ENCODE data around the gene SOX1. TPM values are rescaled to one million over a fixed set of nuclear protein-coding genes. Genes with fewer than 3 reads are reported as not detected.

SOX1 gene
- total and polyA plus RNA-seq, 4 donors, result not detected

DNA sequence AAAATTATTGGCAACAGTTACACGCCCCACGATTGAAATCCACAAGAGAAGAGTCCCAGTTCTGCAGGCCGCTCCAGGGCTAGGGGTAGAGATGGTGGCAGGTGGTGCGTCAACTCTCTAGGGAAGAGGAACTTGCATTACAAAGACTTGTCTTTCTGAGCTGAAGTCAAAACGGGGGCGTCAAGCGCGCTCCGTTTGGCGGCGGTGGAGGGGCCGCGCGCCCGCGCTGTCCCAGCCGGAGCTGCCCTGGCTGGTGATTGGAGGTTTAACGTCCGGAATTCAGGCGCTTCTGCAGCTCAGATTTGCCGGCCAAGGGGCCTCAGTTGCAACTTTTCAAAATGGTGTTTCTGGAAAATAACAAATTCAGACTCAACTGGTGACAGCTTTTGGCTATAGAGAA is 38.9 kb downstream of the SOX1 start:
- no peak for DNase-seq (ENCODE audit: low spot score)
- Histone ChIP-seq H3K4me3 (ENCODE audit: low read depth in 1 of 3, low read length in 3 of 3) (no peak overlapping the region), H3K9me3 (ENCODE audit: control insufficient read depth in 4 of 4, low read length in 3 of 4) (no peaks in the 10 kb centered on the region), H3K9ac (ENCODE audit: low read depth in 1 of 2, low read length in 2 of 2) (no peak overlapping the region), H3K4me1 (ENCODE audit: control insufficient read depth in 4 of 4, insufficient read depth in 4 of 4, low read length in 3 of 4) (peaks cover 11 to 27% (median 18%) of the 10 kb centered on the region in 4 donors), H3K36me3 (ENCODE audit: control insufficient read depth in 4 of 4, insufficient read depth in 3 of 4, low read depth in 1 of 4, low read length in 3 of 4) (no peaks in the 10 kb centered on the region), H3K27ac (ENCODE audit: low read depth in 1 of 2, low read length in 2 of 2) (no peak overlapping the region), H3K27me3 (ENCODE audit: control insufficient read depth in 4 of 4, insufficient read depth in 4 of 4, low read length in 3 of 4) (peaks cover 7 to 24% (median 15%) of the 10 kb centered on the region in 4 donors)
- TF ChIP-seq, protein P1, sequence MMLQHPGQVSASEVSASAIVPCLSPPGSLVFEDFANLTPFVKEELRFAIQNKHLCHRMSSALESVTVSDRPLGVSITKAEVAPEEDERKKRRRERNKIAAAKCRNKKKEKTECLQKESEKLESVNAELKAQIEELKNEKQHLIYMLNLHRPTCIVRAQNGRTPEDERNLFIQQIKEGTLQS (IDR thresholded peaks at IDR 0.05), result no peak
- TF ChIP-seq TAF1 (conservative IDR thresholded peaks at IDR 0.05) (no peak), EGR1 (IDR thresholded peaks at IDR 0.05; ENCODE audit: low read depth in 2 of 2) (no peak), SP1 (IDR thresholded peaks at IDR 0.05) (no peak)
- 6% methylated on average over 21 of the region's 21 CpGs for WGBS

GRCh38 chr13:112106478-112107141 is 39.7 kb downstream of the SOX1 start:
- H3K27ac ChIP-seq (ENCODE audit: low read depth in 1 of 2, low read length in 2 of 2), result no peak overlapping the region
- WGBS, result 8% methylated on average over 36 of the region's 36 CpGs
- no peaks in the 10 kb centered on the region for H3K36me3 ChIP-seq (ENCODE audit: control insufficient read depth in 4 of 4, insufficient read depth in 3 of 4, low read depth in 1 of 4, low read length in 3 of 4)
- H3K9ac ChIP-seq (ENCODE audit: low read depth in 1 of 2, low read length in 2 of 2), result no peak overlapping the region
- no peaks in the 10 kb centered on the region for H3K9me3 ChIP-seq (ENCODE audit: control insufficient read depth in 4 of 4, low read length in 3 of 4)
- DNase-seq (ENCODE audit: low spot score), result no peak
- H3K4me1 ChIP-seq (ENCODE audit: control insufficient read depth in 4 of 4, insufficient read depth in 4 of 4, low read length in 3 of 4), result peaks cover 11 to 27% (median 18%) of the 10 kb centered on the region in 4 donors
- no peak overlapping the region for H3K4me3 ChIP-seq (ENCODE audit: low read depth in 1 of 3, low read length in 3 of 3)
- H3K27me3 ChIP-seq (ENCODE audit: control insufficient read depth in 4 of 4, insufficient read depth in 4 of 4, low read length in 3 of 4), result peaks cover 7 to 21% (median 15%) of the 10 kb centered on the region in 4 donors
- TF ChIP-seq FOXA1 (IDR thresholded peaks at IDR 0.05), result no peak
- no peak for TF ChIP-seq YY1 (IDR thresholded peaks at IDR 0.05)
- TF ChIP-seq NR2F2 (IDR thresholded peaks at IDR 0.05), result no peak
- TF ChIP-seq, protein P2, sequence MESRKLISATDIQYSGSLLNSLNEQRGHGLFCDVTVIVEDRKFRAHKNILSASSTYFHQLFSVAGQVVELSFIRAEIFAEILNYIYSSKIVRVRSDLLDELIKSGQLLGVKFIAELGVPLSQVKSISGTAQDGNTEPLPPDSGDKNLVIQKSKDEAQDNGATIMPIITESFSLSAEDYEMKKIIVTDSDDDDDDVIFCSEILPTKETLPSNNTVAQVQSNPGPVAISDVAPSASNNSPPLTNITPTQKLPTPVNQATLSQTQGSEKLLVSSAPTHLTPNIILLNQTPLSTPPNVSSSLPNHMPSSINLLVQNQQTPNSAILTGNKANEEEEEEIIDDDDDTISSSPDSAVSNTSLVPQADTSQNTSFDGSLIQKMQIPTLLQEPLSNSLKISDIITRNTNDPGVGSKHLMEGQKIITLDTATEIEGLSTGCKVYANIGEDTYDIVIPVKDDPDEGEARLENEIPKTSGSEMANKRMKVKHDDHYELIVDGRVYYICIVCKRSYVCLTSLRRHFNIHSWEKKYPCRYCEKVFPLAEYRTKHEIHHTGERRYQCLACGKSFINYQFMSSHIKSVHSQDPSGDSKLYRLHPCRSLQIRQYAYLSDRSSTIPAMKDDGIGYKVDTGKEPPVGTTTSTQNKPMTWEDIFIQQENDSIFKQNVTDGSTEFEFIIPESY (IDR thresholded peaks at IDR 0.05), result no peak
- no peak for TF ChIP-seq GABPA (IDR thresholded peaks at IDR 0.05 in 1 of 2, conservative IDR thresholded peaks at IDR 0.05 in 1 of 2)
- TF ChIP-seq RXRA (IDR thresholded peaks at IDR 0.05), result no peak
- TF ChIP-seq, protein P3, sequence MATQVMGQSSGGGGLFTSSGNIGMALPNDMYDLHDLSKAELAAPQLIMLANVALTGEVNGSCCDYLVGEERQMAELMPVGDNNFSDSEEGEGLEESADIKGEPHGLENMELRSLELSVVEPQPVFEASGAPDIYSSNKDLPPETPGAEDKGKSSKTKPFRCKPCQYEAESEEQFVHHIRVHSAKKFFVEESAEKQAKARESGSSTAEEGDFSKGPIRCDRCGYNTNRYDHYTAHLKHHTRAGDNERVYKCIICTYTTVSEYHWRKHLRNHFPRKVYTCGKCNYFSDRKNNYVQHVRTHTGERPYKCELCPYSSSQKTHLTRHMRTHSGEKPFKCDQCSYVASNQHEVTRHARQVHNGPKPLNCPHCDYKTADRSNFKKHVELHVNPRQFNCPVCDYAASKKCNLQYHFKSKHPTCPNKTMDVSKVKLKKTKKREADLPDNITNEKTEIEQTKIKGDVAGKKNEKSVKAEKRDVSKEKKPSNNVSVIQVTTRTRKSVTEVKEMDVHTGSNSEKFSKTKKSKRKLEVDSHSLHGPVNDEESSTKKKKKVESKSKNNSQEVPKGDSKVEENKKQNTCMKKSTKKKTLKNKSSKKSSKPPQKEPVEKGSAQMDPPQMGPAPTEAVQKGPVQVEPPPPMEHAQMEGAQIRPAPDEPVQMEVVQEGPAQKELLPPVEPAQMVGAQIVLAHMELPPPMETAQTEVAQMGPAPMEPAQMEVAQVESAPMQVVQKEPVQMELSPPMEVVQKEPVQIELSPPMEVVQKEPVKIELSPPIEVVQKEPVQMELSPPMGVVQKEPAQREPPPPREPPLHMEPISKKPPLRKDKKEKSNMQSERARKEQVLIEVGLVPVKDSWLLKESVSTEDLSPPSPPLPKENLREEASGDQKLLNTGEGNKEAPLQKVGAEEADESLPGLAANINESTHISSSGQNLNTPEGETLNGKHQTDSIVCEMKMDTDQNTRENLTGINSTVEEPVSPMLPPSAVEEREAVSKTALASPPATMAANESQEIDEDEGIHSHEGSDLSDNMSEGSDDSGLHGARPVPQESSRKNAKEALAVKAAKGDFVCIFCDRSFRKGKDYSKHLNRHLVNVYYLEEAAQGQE (IDR thresholded peaks at IDR 0.05), result no peak
- no peak for TF ChIP-seq JUND (IDR thresholded peaks at IDR 0.05)
- TF ChIP-seq, protein P1 (IDR thresholded peaks at IDR 0.05), result no peak
- TF ChIP-seq EGR1 (IDR thresholded peaks at IDR 0.05; ENCODE audit: low read depth in 2 of 2), result no peak
